ENCODE data around the gene KLHL13. TPM values are rescaled to one million over a fixed set of nuclear protein-coding genes. Genes with fewer than 3 reads are reported as not detected.

Gene KLHL13
- total and polyA plus RNA-seq, 8 donors = 1.1 to 4.9 (median 3.1) TPM

DNA sequence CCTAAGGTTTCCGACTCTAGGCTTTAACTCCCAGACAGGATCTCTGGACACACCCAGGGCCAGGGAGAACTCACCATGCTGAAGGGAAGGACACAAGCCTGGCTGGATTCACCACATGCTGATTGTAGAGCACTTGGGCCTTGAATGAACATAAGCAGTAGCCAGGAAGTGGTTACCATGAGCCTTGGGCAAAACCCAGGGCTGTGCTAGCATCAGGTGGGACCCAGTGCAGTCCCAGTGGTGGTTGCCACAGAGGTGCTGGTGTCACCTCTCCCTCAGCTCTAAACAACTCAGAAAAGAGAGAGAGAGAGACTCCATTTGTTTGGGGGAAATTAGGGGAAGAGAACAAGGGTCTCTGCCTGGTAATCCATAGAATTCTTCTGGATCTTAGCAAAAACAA lies 77.0 kb downstream of the KLHL13 start:
- 95 to 97% methylated on average over 1 of the region's 1 CpG for WGBS, 2 donors
- H3K4me1 ChIP-seq = no peaks in the 10 kb centered on the region

DNA sequence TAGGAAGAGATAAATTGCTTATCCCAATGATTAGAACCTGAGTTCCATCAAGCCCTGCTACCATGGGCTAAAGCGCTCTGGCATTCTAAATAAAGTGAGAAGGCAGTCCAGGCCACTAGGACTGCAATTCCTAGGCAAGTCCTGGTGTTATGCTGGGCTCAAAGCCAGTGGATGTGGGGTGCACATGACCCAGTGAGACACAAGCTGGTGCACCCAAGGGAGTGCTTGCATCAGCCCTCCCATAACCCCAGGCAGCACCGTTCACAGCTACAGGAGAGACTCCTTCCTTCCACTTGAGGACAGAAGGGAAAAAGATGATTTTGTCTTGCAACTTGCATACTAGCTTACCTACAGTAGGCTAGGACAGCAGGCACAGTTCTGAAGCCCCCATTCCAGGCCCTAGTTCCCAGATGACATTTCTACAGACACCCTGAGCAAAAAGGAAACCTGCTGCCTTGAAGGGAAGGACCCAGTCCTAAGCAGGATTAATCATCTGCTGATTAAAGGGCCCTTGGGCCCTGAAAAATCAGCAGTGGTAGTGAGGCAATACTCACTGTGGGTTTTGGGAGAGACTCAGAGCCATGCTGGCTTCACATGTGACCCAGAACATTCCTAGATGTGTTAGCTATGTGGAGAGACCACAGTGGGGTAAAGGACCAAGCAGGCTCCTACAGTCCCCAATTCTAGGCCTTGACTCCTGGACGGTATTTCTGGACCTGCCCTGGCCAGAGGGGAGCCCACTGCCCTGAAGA lies 77.8 kb downstream of the KLHL13 start:
- WGBS, 2 donors = 66 to 94% methylated on average over 3 of the region's 3 CpGs
- Histone ChIP-seq H3K27ac (no peak overlapping the region), H3K4me3 (no peak overlapping the region), H3K4me1 (no peaks in the 10 kb centered on the region), H3K9me3 (no peaks in the 10 kb centered on the region), H3K27me3 (no peaks in the 10 kb centered on the region), H3K36me3 (no peaks in the 10 kb centered on the region)
- intact Hi-C loops (cut with DNase I) = no loop called here
- FAIRE-seq (no peak), ATAC-seq (no peak), DNase-seq (no peak)
- TF ChIP-seq, protein P1, sequence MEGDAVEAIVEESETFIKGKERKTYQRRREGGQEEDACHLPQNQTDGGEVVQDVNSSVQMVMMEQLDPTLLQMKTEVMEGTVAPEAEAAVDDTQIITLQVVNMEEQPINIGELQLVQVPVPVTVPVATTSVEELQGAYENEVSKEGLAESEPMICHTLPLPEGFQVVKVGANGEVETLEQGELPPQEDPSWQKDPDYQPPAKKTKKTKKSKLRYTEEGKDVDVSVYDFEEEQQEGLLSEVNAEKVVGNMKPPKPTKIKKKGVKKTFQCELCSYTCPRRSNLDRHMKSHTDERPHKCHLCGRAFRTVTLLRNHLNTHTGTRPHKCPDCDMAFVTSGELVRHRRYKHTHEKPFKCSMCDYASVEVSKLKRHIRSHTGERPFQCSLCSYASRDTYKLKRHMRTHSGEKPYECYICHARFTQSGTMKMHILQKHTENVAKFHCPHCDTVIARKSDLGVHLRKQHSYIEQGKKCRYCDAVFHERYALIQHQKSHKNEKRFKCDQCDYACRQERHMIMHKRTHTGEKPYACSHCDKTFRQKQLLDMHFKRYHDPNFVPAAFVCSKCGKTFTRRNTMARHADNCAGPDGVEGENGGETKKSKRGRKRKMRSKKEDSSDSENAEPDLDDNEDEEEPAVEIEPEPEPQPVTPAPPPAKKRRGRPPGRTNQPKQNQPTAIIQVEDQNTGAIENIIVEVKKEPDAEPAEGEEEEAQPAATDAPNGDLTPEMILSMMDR (IDR thresholded peaks at IDR 0.05) = no peak

More for the DNA sequence above, 77.0 kb downstream of the KLHL13 start:
- TF ChIP-seq, protein P1 (IDR thresholded peaks at IDR 0.05) = no peak
- no peaks in the 10 kb centered on the region for H3K9me3 ChIP-seq
- intact Hi-C loops (cut with DNase I) = no loop called here
- no peaks in the 10 kb centered on the region for H3K36me3 ChIP-seq
- ATAC-seq (no peak), FAIRE-seq (no peak), DNase-seq (no peak)
- H3K4me3 ChIP-seq = no peak overlapping the region
- H3K27me3 ChIP-seq = no peaks in the 10 kb centered on the region
- no peak overlapping the region for H3K27ac ChIP-seq

DNA sequence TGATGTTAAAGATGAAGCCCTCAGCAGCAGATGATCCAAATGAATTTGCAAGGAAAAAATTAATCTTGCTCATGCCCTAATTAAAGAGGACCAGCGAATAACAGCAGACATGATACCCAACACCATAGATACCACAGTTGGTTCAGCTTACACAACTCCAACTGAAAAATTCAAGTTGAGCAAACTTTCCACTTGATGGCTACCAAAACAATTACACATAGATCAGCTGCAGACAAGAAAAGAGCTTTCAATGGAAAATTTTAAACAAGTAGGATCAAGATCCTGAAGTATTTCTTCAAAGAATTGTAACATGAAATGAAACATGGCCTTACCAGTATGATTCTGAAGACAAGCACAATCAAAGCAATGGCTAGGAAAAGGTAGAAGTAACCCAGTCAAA lies 90.0 kb downstream of the KLHL13 start:
- FAIRE-seq (no peak), DNase-seq (no peak), ATAC-seq (no peak)
- 50 to 85% methylated on average over 1 of the region's 1 CpG for WGBS, 2 donors
- H3K36me3 ChIP-seq = no peaks in the 10 kb centered on the region
- no peaks in the 10 kb centered on the region for H3K9me3 ChIP-seq
- H3K4me1 ChIP-seq = no peaks in the 10 kb centered on the region
- no peak overlapping the region for H3K4me3 ChIP-seq
- TF ChIP-seq, protein P1 (IDR thresholded peaks at IDR 0.05) = no peak
- H3K27ac ChIP-seq = no peak overlapping the region
- intact Hi-C loops (cut with DNase I) = no loop called here
- no peaks in the 10 kb centered on the region for H3K27me3 ChIP-seq

DNA sequence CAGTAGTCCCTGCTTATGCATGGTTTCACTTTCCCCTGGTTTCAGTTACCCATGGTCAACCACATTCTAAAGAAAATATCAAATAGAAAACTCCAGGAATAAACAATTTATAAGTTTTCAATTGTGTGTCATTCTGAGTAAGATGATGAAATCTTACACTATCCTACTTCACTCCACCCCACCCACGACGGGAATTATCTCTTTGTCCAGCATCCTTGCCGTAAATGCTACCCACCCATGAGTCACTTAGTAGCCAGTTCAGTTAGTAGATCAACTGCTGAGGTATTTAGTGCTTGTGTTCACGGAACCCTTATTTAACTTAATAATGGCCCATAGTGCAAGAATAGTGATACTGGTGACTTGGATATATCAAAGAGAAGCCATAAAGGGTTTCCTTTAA lies 91.4 kb downstream of the KLHL13 start:
- H3K4me1 ChIP-seq = no peaks in the 10 kb centered on the region

DNA sequence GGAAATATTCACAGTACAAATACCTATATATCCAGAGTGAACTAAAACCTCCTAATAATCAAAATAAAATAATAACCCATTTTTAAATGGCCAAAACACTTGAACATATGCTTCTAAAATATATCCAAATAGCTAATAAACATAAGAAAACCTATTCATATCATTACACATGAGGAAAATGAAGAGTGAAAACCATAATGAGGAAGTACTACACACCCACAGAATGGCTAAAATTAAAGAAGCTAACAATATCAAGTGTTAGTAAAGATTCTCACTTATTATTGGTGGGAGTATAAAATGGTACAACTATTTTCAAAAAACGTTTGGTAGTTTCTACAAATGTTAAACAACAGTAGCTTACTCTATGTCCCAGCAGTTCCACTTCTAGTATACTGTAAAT lies 92.1 kb downstream of the KLHL13 start:
- Histone ChIP-seq H3K36me3 (no peaks in the 10 kb centered on the region), H3K4me3 (no peak overlapping the region), H3K27me3 (no peaks in the 10 kb centered on the region), H3K4me1 (no peaks in the 10 kb centered on the region), H3K9me3 (no peaks in the 10 kb centered on the region), H3K27ac (no peak overlapping the region)
- 35 to 44% methylated on average over 1 of the region's 1 CpG for WGBS, 2 donors
- FAIRE-seq = peak; percentile 51
- no peak for DNase-seq
- TF ChIP-seq, protein P1 (IDR thresholded peaks at IDR 0.05) = no peak
- ATAC-seq = no peak
- intact Hi-C loops (cut with DNase I) = no loop called here

More for the DNA sequence above, 91.4 kb downstream of the KLHL13 start:
- FAIRE-seq (no peak), DNase-seq (no peak), ATAC-seq (no peak)
- WGBS, 2 donors = 72 to 95% methylated on average over 4 of the region's 4 CpGs
- intact Hi-C loops (cut with DNase I) = no loop called here
- H3K9me3 ChIP-seq = no peaks in the 10 kb centered on the region
- no peaks in the 10 kb centered on the region for H3K36me3 ChIP-seq
- no peak overlapping the region for H3K27ac ChIP-seq
- TF ChIP-seq, protein P1 (IDR thresholded peaks at IDR 0.05) = no peak
- H3K4me3 ChIP-seq = no peak overlapping the region
- no peaks in the 10 kb centered on the region for H3K27me3 ChIP-seq

All from pancreas (tissue), 10 donors.